ENCODE measurements around the gene ATP6V1E1.

Gene ATP6V1E1

DNA sequence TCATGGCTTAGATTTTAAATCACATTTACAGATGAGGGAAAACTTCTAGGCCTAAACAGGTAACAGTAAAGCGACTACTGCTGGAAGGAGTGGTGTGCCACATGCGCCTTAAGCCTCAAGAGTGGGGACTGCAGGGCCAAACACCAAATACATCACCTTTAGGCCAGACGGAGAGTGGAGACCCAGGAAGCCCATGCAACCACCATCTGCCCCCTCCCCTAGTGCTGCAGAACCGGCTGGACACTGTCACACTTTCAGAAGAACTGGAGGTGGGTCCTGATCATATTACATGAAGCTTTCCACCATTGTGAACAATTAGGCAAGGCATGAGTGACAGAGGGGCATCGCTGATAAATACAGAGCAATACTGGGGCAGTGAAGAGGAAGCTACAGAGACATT lies 36.3 kb downstream of the ATP6V1E1 start:
- WGBS, result 89% methylated on average over 5 of the region's 5 CpGs

DNA sequence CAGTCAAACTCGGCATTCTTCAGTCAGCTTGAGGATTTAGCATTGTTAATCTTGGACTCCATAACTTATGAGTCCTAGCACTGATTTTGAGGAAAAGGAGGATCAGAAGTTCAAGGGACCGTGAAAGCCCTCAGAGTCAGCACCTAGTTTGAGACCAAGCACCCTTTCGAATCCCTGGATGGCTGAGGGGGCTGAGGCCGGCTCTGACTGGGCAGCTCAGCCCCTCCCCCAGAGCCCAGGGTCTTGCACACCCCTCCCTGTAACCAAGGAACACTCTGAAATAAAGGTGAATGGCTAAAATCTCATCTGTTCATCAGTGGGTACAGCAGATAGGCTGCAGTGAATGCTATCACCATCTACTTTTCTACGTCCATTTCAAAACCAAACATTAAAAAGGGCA lies 38.0 kb downstream of the ATP6V1E1 start:
- 98% methylated on average over 5 of the region's 5 CpGs for WGBS
- Histone ChIP-seq H2BK15ac (ENCODE audit: low read depth, poor library complexity, severe bottlenecking) (no peak overlapping the region), H2BK12ac (ENCODE audit: low read length in 2 of 2) (no peak overlapping the region), H3K4ac (ENCODE audit: low read depth in 1 of 2, low read length in 2 of 2) (no peak overlapping the region), H4K8ac (ENCODE audit: low read length) (no peak overlapping the region), H3K27me3 (ENCODE audit: control insufficient read depth in 1 of 2, insufficient read depth in 1 of 2, low read length in 2 of 2) (no peaks in the 10 kb centered on the region), H2BK5ac (ENCODE audit: low read depth, low read length, poor library complexity, severe bottlenecking) (no peak overlapping the region), H3K27ac (ENCODE audit: low read length, poor library complexity, severe bottlenecking) (no peak overlapping the region), H3K4me3 (ENCODE audit: insufficient read depth in 1 of 2, low read depth in 1 of 2, low read length in 2 of 2) (no peak overlapping the region), H3K18ac (ENCODE audit: low read depth in 1 of 2, low read length in 2 of 2) (no peak overlapping the region), H4K91ac (ENCODE audit: low read length) (no peak overlapping the region), H3K23ac (ENCODE audit: low read length in 2 of 2) (no peak overlapping the region), H3K36me3 (ENCODE audit: control insufficient read depth in 1 of 2, insufficient read depth in 2 of 2, low read depth in 1 of 2, low read length in 2 of 2) (peaks cover 55 to 68% of the 10 kb centered on the region in 2 experiments), H3K4me1 (ENCODE audit: control insufficient read depth, insufficient read depth, low read depth, low read length) (no peaks in the 10 kb centered on the region), H3K9me3 (ENCODE audit: control insufficient read depth, low read length) (no peaks in the 10 kb centered on the region), H3K79me1 (replicated peaks; ENCODE audit: low read length, poor library complexity, severe bottlenecking) (peaks cover 5% of the 10 kb centered on the region), H3K9ac (ENCODE audit: low read length) (no peak overlapping the region), H2AFZ (ENCODE audit: low read depth, low read length) (no peak overlapping the region), H3K4me2 (ENCODE audit: low read length, poor library complexity, severe bottlenecking) (no peak overlapping the region), H2AK5ac (ENCODE audit: low read length, severe bottlenecking) (no peak overlapping the region), H3K14ac (ENCODE audit: low read length in 2 of 2) (no peak overlapping the region), H2BK120ac (ENCODE audit: low read depth, low read length) (no peak overlapping the region)
- DNase-seq, result no peak

More for the DNA sequence above, 36.3 kb downstream of the ATP6V1E1 start:
- Histone ChIP-seq H3K4me1 (ENCODE audit: control insufficient read depth, insufficient read depth, low read depth, low read length) (no peaks in the 10 kb centered on the region), H2BK120ac (ENCODE audit: low read depth, low read length) (no peak overlapping the region), H3K27ac (ENCODE audit: low read length, poor library complexity, severe bottlenecking) (no peak overlapping the region), H2BK12ac (ENCODE audit: low read length in 2 of 2) (no peak overlapping the region), H3K9me3 (ENCODE audit: control insufficient read depth, low read length) (no peaks in the 10 kb centered on the region), H2AK5ac (ENCODE audit: low read length, severe bottlenecking) (no peak overlapping the region), H3K27me3 (ENCODE audit: control insufficient read depth in 1 of 2, insufficient read depth in 1 of 2, low read length in 2 of 2) (no peaks in the 10 kb centered on the region), H3K4me3 (ENCODE audit: insufficient read depth in 1 of 2, low read depth in 1 of 2, low read length in 2 of 2) (no peak overlapping the region), H2AFZ (ENCODE audit: low read depth, low read length) (no peak overlapping the region), H2BK15ac (ENCODE audit: low read depth, poor library complexity, severe bottlenecking) (no peak overlapping the region), H4K91ac (ENCODE audit: low read length) (no peak overlapping the region), H3K9ac (ENCODE audit: low read length) (no peak overlapping the region), H3K23ac (ENCODE audit: low read length in 2 of 2) (no peak overlapping the region), H3K79me1 (replicated peaks; ENCODE audit: low read length, poor library complexity, severe bottlenecking) (peaks cover 9% of the 10 kb centered on the region), H2BK5ac (ENCODE audit: low read depth, low read length, poor library complexity, severe bottlenecking) (no peak overlapping the region), H3K4ac (ENCODE audit: low read depth in 1 of 2, low read length in 2 of 2) (no peak overlapping the region), H3K18ac (ENCODE audit: low read depth in 1 of 2, low read length in 2 of 2) (no peak overlapping the region), H3K14ac (ENCODE audit: low read length in 2 of 2) (no peak overlapping the region), H3K36me3 (ENCODE audit: control insufficient read depth in 1 of 2, insufficient read depth in 2 of 2, low read depth in 1 of 2, low read length in 2 of 2) (peaks cover 62 to 79% of the 10 kb centered on the region in 2 experiments), H3K4me2 (ENCODE audit: low read length, poor library complexity, severe bottlenecking) (no peak overlapping the region), H4K8ac (ENCODE audit: low read length) (no peak overlapping the region)
- DNase-seq, result no peak

DNA sequence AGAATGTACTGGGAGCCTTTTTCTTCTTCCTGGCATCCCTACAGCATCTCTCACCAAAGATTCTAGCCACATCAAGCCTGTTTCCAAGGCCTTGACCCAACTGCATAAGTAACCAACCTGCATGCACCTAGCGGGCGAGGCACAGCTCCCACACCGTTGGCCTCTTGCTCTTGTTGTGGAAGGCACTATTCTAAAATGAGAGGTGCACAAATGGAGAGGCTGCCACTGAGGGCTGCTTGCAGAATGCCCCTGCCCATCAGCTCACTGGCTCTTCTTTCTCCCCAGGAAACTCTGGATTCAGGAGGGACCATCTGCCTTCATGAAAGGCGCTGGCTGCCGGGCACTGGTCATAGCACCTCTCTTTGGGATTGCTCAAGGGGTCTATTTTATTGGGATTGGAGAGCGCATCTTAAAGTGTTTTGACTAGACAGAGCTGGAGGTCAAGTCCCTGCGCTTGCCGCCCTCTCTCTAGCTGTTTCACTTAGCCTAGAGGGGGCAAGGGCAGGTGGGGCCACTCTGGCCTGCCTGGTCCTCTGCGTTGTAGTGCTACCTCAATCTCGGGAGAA lies 38.7 kb downstream of the ATP6V1E1 start:
- Histone ChIP-seq H3K4ac (ENCODE audit: low read depth in 1 of 2, low read length in 2 of 2) (no peak overlapping the region), H3K27me3 (ENCODE audit: control insufficient read depth in 1 of 2, insufficient read depth in 1 of 2, low read length in 2 of 2) (no peaks in the 10 kb centered on the region), H2BK12ac (ENCODE audit: low read length in 2 of 2) (no peak overlapping the region), H4K8ac (ENCODE audit: low read length) (no peak overlapping the region), H2AFZ (ENCODE audit: low read depth, low read length) (no peak overlapping the region), H2AK5ac (ENCODE audit: low read length, severe bottlenecking) (no peak overlapping the region), H3K23ac (ENCODE audit: low read length in 2 of 2) (no peak overlapping the region), H2BK120ac (ENCODE audit: low read depth, low read length) (no peak overlapping the region), H4K91ac (ENCODE audit: low read length) (no peak overlapping the region), H3K4me3 (ENCODE audit: insufficient read depth in 1 of 2, low read depth in 1 of 2, low read length in 2 of 2) (no peak overlapping the region), H3K9me3 (ENCODE audit: control insufficient read depth, low read length) (no peaks in the 10 kb centered on the region), H3K4me1 (ENCODE audit: control insufficient read depth, insufficient read depth, low read depth, low read length) (no peaks in the 10 kb centered on the region), H3K18ac (ENCODE audit: low read depth in 1 of 2, low read length in 2 of 2) (no peak overlapping the region), H3K27ac (ENCODE audit: low read length, poor library complexity, severe bottlenecking) (no peak overlapping the region), H3K14ac (ENCODE audit: low read length in 2 of 2) (no peak overlapping the region), H3K4me2 (ENCODE audit: low read length, poor library complexity, severe bottlenecking) (no peak overlapping the region), H3K36me3 (ENCODE audit: control insufficient read depth in 1 of 2, insufficient read depth in 2 of 2, low read depth in 1 of 2, low read length in 2 of 2) (peaks cover 48 to 61% of the 10 kb centered on the region in 2 experiments), H2BK5ac (ENCODE audit: low read depth, low read length, poor library complexity, severe bottlenecking) (no peak overlapping the region), H2BK15ac (ENCODE audit: low read depth, poor library complexity, severe bottlenecking) (no peak overlapping the region), H3K9ac (ENCODE audit: low read length) (no peak overlapping the region), H3K79me1 (replicated peaks; ENCODE audit: low read length, poor library complexity, severe bottlenecking) (peaks cover 3% of the 10 kb centered on the region)
- 97% methylated on average over 10 of the region's 10 CpGs for WGBS
- no peak for DNase-seq

- Histone ChIP-seq H4K91ac (ENCODE audit: low read length) (no peak overlapping the region), H3K18ac (ENCODE audit: low read depth in 1 of 2, low read length in 2 of 2) (no peak overlapping the region), H3K23ac (ENCODE audit: low read length in 2 of 2) (no peak overlapping the region), H2BK5ac (ENCODE audit: low read depth, low read length, poor library complexity, severe bottlenecking) (no peak overlapping the region), H3K27me3 (ENCODE audit: control insufficient read depth in 1 of 2, insufficient read depth in 1 of 2, low read length in 2 of 2) (no peaks in the 10 kb centered on the region), H3K9me3 (ENCODE audit: control insufficient read depth, low read length) (no peaks in the 10 kb centered on the region), H3K9ac (ENCODE audit: low read length) (no peak overlapping the region), H2BK12ac (ENCODE audit: low read length in 2 of 2) (no peak overlapping the region), H2BK15ac (ENCODE audit: low read depth, poor library complexity, severe bottlenecking) (no peak overlapping the region), H3K27ac (ENCODE audit: low read length, poor library complexity, severe bottlenecking) (no peak overlapping the region), H3K4me2 (ENCODE audit: low read length, poor library complexity, severe bottlenecking) (no peak overlapping the region), H3K4me3 (ENCODE audit: insufficient read depth in 1 of 2, low read depth in 1 of 2, low read length in 2 of 2) (no peak overlapping the region), H3K4ac (ENCODE audit: low read depth in 1 of 2, low read length in 2 of 2) (no peak overlapping the region), H2AK5ac (ENCODE audit: low read length, severe bottlenecking) (no peak overlapping the region), H4K8ac (ENCODE audit: low read length) (no peak overlapping the region), H3K14ac (ENCODE audit: low read length in 2 of 2) (no peak overlapping the region), H3K79me1 (replicated peaks; ENCODE audit: low read length, poor library complexity, severe bottlenecking) (no peaks in the 10 kb centered on the region), H2AFZ (ENCODE audit: low read depth, low read length) (no peak overlapping the region), H2BK120ac (ENCODE audit: low read depth, low read length) (no peak overlapping the region), H3K36me3 (ENCODE audit: control insufficient read depth in 1 of 2, insufficient read depth in 2 of 2, low read depth in 1 of 2, low read length in 2 of 2) (peaks cover 46 to 48% of the 10 kb centered on the region in 2 experiments), H3K4me1 (ENCODE audit: control insufficient read depth, insufficient read depth, low read depth, low read length) (no peaks in the 10 kb centered on the region)
- over 99% methylated on average over 11 of the region's 11 CpGs for WGBS
- no peak for DNase-seq
Observed at GRCh38 chr22:17588606-17589005, 39.9 kb downstream of the ATP6V1E1 start.

Measured in mesenchymal stem cell (in vitro differentiated cells and primary cell).